SK-N-SH (cell line): Measurements from ENCODE around the gene HNRNPL.

Source experiments
- ELF1 ChIP-seq: IDR thresholded peaks from 2 replicates; pipeline ENCODE4 v1.4.0; 2012
- FOSL2 ChIP-seq: IDR thresholded peaks from 2 replicates; pipeline ENCODE4 v1.4.0; 2012; ENCODE audit warnings: low read depth, mild to moderate bottlenecking, moderate library complexity, borderline replicate concordance
- SMC3 ChIP-seq: IDR thresholded peaks from 2 replicates; pipeline ENCODE4 v1.6.1; 2012; ENCODE audit warnings: low read depth, low read length, improper control_type of control experiment
- TF ChIP-seq, protein P1 (sequence below): fragments of 200-600 bp; sonication (generic); IDR thresholded peaks from 2 replicates; pipeline ENCODE4 v1.6.1; 2017; ENCODE audit warnings: antibody characterized with exemption, mild to moderate bottlenecking, moderate library complexity

DNA sequence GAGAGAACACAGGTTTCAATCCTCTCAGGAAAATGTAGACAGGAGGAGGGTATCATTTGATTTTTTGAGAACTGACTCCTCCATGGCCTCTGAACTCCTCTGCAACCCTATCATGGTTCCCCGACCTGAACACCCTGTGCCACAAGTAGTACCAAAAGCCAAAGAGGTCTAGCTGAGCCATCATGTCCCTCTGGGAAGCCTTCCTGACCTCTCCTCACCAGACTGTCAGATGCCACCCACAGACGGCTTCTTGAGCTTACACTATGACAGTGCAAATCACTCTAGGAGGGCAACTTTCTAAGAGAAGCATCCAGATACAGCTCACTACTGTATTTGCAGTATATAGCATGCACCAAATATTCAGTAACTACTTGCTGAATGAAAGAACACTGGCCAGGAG is 3.7 kb downstream of the HNRNPL start:
- TF ChIP-seq FOSL2 (no peak), SMC3 (no peak), ELF1 (no peak)
- TF ChIP-seq, protein P1, sequence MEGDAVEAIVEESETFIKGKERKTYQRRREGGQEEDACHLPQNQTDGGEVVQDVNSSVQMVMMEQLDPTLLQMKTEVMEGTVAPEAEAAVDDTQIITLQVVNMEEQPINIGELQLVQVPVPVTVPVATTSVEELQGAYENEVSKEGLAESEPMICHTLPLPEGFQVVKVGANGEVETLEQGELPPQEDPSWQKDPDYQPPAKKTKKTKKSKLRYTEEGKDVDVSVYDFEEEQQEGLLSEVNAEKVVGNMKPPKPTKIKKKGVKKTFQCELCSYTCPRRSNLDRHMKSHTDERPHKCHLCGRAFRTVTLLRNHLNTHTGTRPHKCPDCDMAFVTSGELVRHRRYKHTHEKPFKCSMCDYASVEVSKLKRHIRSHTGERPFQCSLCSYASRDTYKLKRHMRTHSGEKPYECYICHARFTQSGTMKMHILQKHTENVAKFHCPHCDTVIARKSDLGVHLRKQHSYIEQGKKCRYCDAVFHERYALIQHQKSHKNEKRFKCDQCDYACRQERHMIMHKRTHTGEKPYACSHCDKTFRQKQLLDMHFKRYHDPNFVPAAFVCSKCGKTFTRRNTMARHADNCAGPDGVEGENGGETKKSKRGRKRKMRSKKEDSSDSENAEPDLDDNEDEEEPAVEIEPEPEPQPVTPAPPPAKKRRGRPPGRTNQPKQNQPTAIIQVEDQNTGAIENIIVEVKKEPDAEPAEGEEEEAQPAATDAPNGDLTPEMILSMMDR: no peak
